PC-3 (cell line): ENCODE measurements around the gene ZNF766.

Experiments used
- CTCF ChIP-seq: fragments of 300-600 bp; sonication (generic); conservative IDR thresholded peaks from 2 replicates; pipeline ENCODE4 v1.5.1; 2017; ENCODE audit warnings: antibody characterized with exemption, low read depth, mild to moderate bottlenecking, low read length
- EZH2 ChIP-seq: fragments of 300-600 bp; sonication (generic); IDR thresholded peaks from one replicate; pipeline ENCODE4 v1.6.1; 2017; ENCODE audit warnings: antibody characterized with exemption, mild to moderate bottlenecking, low read length; ENCODE audit not compliant: unreplicated experiment

GRCh38 chr19:52296400-52296772 is 27.0 kb downstream of the ZNF766 start:
- no peak for TF ChIP-seq CTCF
- TF ChIP-seq EZH2: no peak
